Measurements from ENCODE around the gene MREG.

- TF ChIP-seq CTCF (IDR thresholded peaks at IDR 0.05 in 2 of 3, conservative IDR thresholded peaks at IDR 0.05 in 1 of 3; ENCODE audit: borderline replicate concordance in 1 of 3, insufficient read depth in 1 of 3, low read depth in 2 of 3, low read length in 2 of 3): no peak
- TF ChIP-seq CEBPB (IDR thresholded peaks at IDR 0.05; ENCODE audit: low read depth): no peak
- TF ChIP-seq POLR2A (IDR thresholded peaks at IDR 0.05; ENCODE audit: borderline replicate concordance, extremely low read depth, insufficient read depth, insufficient read length): no peak
- TF ChIP-seq EZH2 (IDR thresholded peaks at IDR 0.05): no peak
- TF ChIP-seq ZNF274 (IDR thresholded peaks at IDR 0.05; ENCODE audit: low read depth, low read length): no peak
- TF ChIP-seq, protein P1, sequence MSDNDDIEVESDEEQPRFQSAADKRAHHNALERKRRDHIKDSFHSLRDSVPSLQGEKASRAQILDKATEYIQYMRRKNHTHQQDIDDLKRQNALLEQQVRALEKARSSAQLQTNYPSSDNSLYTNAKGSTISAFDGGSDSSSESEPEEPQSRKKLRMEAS (IDR thresholded peaks at IDR 0.05): no peak
- TF ChIP-seq POLR2AphosphoS5 (IDR thresholded peaks at IDR 0.05; ENCODE audit: low read depth, low read length): no peak
- no peak for TF ChIP-seq EZH2phosphoT487 (IDR thresholded peaks at IDR 0.05; ENCODE audit: borderline replicate concordance)
- no peak for TF ChIP-seq YY1 (IDR thresholded peaks at IDR 0.05; ENCODE audit: extremely low read depth, insufficient replicate concordance, low read depth, low read length)
- TF ChIP-seq SIN3A (IDR thresholded peaks at IDR 0.05; ENCODE audit: low read depth): no peak
- TF ChIP-seq REST (IDR thresholded peaks at IDR 0.05; ENCODE audit: low read depth): no peak
- TF ChIP-seq EGR1 (IDR thresholded peaks at IDR 0.05; ENCODE audit: low read depth): no peak
- TF ChIP-seq, protein P2, sequence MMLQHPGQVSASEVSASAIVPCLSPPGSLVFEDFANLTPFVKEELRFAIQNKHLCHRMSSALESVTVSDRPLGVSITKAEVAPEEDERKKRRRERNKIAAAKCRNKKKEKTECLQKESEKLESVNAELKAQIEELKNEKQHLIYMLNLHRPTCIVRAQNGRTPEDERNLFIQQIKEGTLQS (IDR thresholded peaks at IDR 0.05): no peak
Measured at GRCh38 chr2:216052420-216052819, 39.1 kb upstream of the MREG start.

All from HCT116 (cell line).